Lower leg skin (tissue), 4 donors: ENCODE results near the gene MED7. TPM values are rescaled to one million over a fixed set of nuclear protein-coding genes. Genes with fewer than 3 reads are reported as not detected.

ENCODE experiments used
- DNase-seq, 2 donors: peaks; one replicate each; pipeline ENCODE4 v3.0.0-alpha.2; 2019; ENCODE audit warnings: low spot score in 2 of 2
- H3K4me3 ChIP-seq: fragments of 200-600 bp; sonication (generic); 2 replicates; pipeline ENCODE4 v1.5.1; 2017; ENCODE audit warnings: mild to moderate bottlenecking, low read depth; ENCODE audit not compliant: poor library complexity, severe bottlenecking
- CTCF ChIP-seq, 3 donors: fragments of 450-650 bp; IDR thresholded peaks; one replicate each; pipeline ENCODE4 v1.5.1; 2016; ENCODE audit warnings: antibody characterized with exemption in 3 of 3, mild to moderate bottlenecking in 3 of 3, moderate library complexity in 2 of 3
- POLR2A ChIP-seq, 2 donors: fragments of 450-650 bp; IDR thresholded peaks; one replicate each; pipeline ENCODE4 v1.6.1; 2016 to 2017; ENCODE audit warnings: antibody characterized with exemption in 2 of 2, mild to moderate bottlenecking in 1 of 2, moderate library complexity in 1 of 2
- WGBS, 2 donors: methylation state at CpG; one replicate each; pipeline ENCODE4 v1.1.5; 2018; 5-methylcytosine and 5-hydroxymethylcytosine counted together
- intact Hi-C: fragments of 100-400 bp; cut with DNase I; formaldehyde crosslinking; loops from one replicate; pipeline ENCODE4 v1.15.0; 2023; ENCODE audit warnings: low total_unique reads
- total RNA-seq, 4 donors: library from RNA; depleted of rRNA; stranded (reverse); fragments of >200 nt; gene quantifications; one replicate each; pipeline ENCODE4 v1.1.0, GENCODE V29; 2016

MED7 gene
- total RNA-seq, 4 donors from 2014 or later = 6.2 to 11.2 (median 8.4) TPM

DNA sequence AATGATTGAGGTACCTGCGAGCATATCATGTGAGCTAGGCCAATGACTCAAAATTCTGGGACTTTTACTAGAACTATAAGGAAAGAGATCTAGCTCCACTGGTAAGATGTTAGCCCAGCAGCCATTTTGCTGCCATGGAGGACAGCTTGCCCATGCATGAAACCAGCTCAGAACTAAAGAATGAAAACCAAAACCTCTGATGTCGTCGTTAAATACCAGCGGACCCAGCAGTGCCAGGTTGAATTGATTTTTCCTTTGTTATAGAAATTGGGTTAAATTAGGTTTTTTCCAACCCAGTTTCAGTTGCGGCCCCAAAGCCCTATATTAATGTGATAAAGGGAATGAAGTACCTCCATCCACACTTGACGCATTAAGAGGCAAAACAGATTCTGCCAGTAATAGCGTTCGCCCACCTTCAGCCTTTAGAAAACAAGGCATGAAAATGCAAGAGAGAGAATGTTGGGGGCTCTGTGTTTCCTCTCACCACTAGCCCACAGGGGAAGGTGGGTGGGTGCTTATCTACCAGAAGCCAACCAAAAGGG is 32.5 kb upstream of the MED7 start:
- no peak for DNase-seq
- intact Hi-C loops = no loop called here
- TF ChIP-seq POLR2A (IDR thresholded peaks at IDR 0.05) (no peak), CTCF (IDR thresholded peaks at IDR 0.05) (no peak)
- WGBS, 2 donors = 94 to 95% methylated on average over 8 of the region's 8 CpGs
- no peak overlapping the region for H3K4me3 ChIP-seq

- WGBS, 2 donors = 61 to 64% methylated on average over 2 of the region's 2 CpGs
- TF ChIP-seq CTCF (IDR thresholded peaks at IDR 0.05) (no peak), POLR2A (IDR thresholded peaks at IDR 0.05) (no peak)
- H3K4me3 ChIP-seq = no peak overlapping the region
- intact Hi-C loops = no loop called here
- DNase-seq = no peak
Measured at GRCh38 chr5:157172403-157172802, 29.7 kb upstream of the MED7 start.

GRCh38 chr5:157168286-157168685 is 25.6 kb upstream of the MED7 start:
- intact Hi-C loops = no loop called here
- no peak overlapping the region for H3K4me3 ChIP-seq
- no peak for TF ChIP-seq CTCF (IDR thresholded peaks at IDR 0.05)
- TF ChIP-seq POLR2A (IDR thresholded peaks at IDR 0.05) = no peak
- 91 to 94% methylated on average over 5 of the region's 5 CpGs for WGBS, 2 donors
- DNase-seq = peak in 1 of 2 donors; percentile 28

- no peak for TF ChIP-seq POLR2A (IDR thresholded peaks at IDR 0.05)
- TF ChIP-seq CTCF (IDR thresholded peaks at IDR 0.05) = no peak
- no peak overlapping the region for H3K4me3 ChIP-seq
- no peak for DNase-seq
- 66 to 71% methylated on average over 4 of the region's 4 CpGs for WGBS, 2 donors
- intact Hi-C loops = no loop called here
Measured at GRCh38 chr5:157167214-157167621, 24.6 kb upstream of the MED7 start.

DNA sequence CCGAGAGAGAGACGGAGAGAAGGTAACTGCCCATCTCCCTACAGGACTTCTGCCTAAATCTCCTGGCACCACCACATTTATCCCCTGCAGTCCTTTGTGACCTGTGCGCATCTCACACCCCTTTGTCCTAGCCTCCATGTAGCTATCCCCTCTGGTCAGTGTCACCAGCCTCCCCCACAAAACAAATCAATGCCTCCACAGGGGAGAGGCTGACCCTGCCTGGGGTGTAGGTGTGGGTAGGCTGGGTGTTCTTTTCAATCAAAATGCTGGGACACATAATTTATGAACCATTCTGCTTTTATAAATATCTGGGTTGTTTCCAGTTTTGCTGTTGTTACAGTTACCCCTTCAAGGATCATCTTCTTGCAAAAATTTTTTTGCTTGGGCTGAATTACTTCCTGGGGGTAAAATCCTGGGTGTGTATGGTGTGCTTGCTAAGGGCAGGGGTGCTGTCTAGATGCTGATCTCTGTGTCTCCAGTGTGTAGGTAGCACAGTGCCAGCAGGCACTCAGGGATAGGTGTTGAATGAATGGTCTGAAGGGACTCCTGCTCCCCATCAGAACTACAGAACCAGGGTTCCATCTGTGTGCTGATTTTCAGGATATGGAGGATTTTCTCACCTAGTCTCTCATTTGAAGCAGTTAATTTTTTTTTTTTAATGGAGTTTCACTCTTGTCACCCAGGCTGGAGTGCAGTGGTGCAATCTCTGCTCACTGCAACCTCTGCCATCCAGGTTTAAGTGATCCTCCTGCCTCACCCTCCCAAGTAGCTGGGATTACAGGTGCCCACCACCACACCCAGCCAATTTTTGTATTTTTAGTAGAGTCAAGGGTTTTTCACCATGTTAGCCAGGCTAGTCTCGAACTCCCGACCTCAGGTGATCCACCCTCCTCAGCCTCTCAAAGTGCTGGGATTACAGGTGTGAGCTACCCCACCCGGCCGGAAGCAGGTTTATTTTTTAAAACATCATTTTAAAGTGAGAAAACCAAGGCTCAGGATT is 23.8 kb upstream of the MED7 start, which contains the start of gene GARIN3:
Gene GARIN3 (minus strand): TSS at position 51 of the 1,000 bp plus-strand sequence. CDS start 96 bp downstream, outside the sequence.
- DNase-seq = peak in 1 of 2 donors; percentile 26
- TF ChIP-seq POLR2A (IDR thresholded peaks at IDR 0.05) = no peak
- no peak for TF ChIP-seq CTCF (IDR thresholded peaks at IDR 0.05)
- H3K4me3 ChIP-seq = no peak within 1 kb of the TSS
- 85 to 86% methylated on average over 7 of the region's 7 CpGs for WGBS, 2 donors
- intact Hi-C loops = no loop called here
